Activated CD4-positive, alpha-beta T cell treated with anti-CD3 and anti-CD28 coated beads, Interleukin-2, amount 50 U/mL, for 48 hours (primary cell): ENCODE results near the gene SGIP1.
"Not testable (repeated sequence)": the region's sequence is repeated elsewhere in the genome, so short reads cannot be mapped to it uniquely, and the experiment has no call there.

Experiments
- DNase-seq, 2 experiments: peaks; one replicate each; pipeline ENCODE4 v3.0.0-alpha.2; 2020

The SGIP1 gene

GRCh38 chr1:66556161-66556611 lies 22.2 kb downstream of the SGIP1 start:
- DNase-seq, result no peak

GRCh38 chr1:66557157-66557556 lies 23.2 kb downstream of the SGIP1 start:
- no peak for DNase-seq

- DNase-seq, result no peak
These were observed 25.6 kb downstream of the SGIP1 start for GRCh38 chr1:66559517-66559916.

GRCh38 chr1:66562561-66562960 lies 28.6 kb downstream of the SGIP1 start:
- no peak for DNase-seq

- no peak for DNase-seq
These were observed 29.3 kb downstream of the SGIP1 start for GRCh38 chr1:66563094-66563800.

- DNase-seq, result no peak
These were observed 30.1 kb downstream of the SGIP1 start for GRCh38 chr1:66563941-66564630.

DNA sequence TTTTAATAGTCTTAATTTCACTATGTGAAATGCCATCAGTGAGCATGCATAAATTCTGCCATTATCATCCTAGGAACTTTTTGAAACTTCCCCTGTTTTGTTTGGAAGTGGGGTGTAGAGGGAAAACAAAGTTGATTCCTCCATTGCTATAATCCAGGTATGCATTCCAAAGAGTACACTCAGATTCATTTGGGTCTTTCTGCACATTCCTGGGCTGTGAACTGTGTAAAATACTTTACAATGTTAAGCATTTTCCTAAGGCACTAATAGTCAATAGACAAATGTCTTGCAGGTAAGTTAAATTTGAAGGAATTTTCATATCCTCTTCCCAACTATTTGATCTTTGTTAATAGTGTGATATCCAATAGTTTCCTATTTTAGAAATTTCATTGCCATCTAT lies 36.2 kb downstream of the SGIP1 start:
- DNase-seq, result no peak

GRCh38 chr1:66571789-66572188 lies 37.8 kb downstream of the SGIP1 start:
- DNase-seq, result no peak

GRCh38 chr1:66575739-66576138 lies 41.8 kb downstream of the SGIP1 start:
- DNase-seq, result no peak

DNA sequence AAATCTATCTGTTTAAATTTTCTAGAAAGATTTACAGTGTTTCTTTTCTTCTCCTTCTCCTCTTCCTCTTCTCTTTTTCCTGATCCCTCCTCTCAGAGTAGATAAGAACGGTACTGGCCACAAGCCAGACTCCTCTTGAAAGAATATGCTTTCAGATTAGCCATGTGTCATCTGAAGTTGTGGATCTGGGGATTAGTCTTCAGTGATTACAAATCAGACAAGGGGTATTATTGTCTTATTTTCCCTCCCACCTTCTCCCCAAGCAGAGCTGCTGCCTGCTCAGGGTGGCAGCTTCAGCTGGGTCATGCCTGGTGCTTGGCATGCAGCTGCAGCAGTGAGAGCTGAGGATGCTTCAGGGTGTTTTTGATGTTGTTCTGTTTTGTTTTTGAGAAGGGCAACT lies 42.7 kb downstream of the SGIP1 start:
- no peak for DNase-seq

DNA sequence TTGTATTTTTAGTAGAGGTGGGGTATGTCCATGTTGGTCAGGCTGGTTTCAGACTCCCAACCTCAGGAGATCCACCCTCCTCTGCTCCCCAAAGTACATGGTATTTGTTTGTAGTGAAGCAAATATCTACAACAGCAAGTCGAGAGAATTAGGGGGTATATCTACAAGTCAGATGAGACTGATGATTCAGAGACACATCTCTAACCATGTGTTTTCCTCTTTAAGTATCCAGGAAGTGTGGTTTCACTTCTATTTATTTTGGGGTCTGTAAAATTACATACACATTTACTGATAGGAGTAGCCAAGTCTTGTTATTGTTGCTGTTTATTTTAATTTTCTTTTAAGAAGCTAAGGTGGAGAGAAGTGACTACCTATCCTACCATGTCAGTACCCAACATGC lies 44.9 kb downstream of the SGIP1 start:
- DNase-seq, result no peak

- DNase-seq, result no peak
These were observed 46.1 kb downstream of the SGIP1 start for GRCh38 chr1:66580081-66580480.

DNA sequence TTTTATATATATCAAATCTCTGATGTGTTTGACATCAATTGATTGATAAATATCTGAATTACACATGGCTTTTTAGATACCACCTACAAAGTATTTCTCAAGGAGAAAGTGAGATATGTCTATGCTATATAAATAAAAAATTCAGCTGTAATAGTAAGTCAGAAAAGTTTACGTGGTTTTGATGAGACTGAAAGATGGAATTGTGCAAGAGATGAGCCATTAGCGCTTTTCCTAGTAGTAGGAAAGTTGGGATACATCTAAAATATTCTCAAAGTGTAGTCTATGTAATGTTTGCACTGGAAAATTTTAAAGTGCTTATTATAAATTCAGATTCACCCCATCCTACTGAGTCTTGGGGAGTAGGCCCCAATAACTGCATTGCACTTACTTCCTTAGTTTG lies 49.1 kb downstream of the SGIP1 start:
- no peak for DNase-seq

GRCh38 chr1:66585002-66585401 lies 51.0 kb downstream of the SGIP1 start:
- no peak for DNase-seq

GRCh38 chr1:66589326-66589725 lies 55.4 kb downstream of the SGIP1 start:
- DNase-seq, result no peak

- DNase-seq, result not testable (repeated sequence)
These were observed 58.2 kb downstream of the SGIP1 start for GRCh38 chr1:66592106-66592507.

- DNase-seq, result no peak
These were observed 62.2 kb downstream of the SGIP1 start for GRCh38 chr1:66596191-66596590.

DNA sequence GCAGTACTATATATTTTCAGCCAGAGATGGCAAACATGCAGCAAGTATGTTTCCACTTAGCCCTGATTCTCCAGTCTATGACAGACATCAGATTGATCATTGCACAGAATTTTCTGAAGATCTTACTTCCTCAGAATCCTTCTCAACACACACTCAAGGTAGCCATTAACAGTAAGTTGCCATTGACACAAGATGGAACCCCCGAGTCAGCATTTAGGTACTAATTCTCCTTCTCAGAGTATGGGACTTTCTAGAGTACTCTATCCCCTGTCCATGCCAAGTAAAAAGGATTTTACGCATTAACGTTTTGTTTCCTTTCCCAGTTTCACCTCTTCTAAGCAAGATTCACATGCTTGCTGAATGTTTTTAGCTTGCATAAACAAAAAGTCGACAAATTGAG lies 63.5 kb downstream of the SGIP1 start:
- no peak for DNase-seq

- DNase-seq, result no peak
These were observed 64.7 kb downstream of the SGIP1 start for GRCh38 chr1:66598670-66599069.

- no peak for DNase-seq
These were observed 65.4 kb downstream of the SGIP1 start for GRCh38 chr1:66599346-66599745.

GRCh38 chr1:66599899-66600737 lies 66.2 kb downstream of the SGIP1 start:
- DNase-seq, result no peak

GRCh38 chr1:66605419-66605997 lies 71.6 kb downstream of the SGIP1 start:
- DNase-seq, result no peak

DNA sequence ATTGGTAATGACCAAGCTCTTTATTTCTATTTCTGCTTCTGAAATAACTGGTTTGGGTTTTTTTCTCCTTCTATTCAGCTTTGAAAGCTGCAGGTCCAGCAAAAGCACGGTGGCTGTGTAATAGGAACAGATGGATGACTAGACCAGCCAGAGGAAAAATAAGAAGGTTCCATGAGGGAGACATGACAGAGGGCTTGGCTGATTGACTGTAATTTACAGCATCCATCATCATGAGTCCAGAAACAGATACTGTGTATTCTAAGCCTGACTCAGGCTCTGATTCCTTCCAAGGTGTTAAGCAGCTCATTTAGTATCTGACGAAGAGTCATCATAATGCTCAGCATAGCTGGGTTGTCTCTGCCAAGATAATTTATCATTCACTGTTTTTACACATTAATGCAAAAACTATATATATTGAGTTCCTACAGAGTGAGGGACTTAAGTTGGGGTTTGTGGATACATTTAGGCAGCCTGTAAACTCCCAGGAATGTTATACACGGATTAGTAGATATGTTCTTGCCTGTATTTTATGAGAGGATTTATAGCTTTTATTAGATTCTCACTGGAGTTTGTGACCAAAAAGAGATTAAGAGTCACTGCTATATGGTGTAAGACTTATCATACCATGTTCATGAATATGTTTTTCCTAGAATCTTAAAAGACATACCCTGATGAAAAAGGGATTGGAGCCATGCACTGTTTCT lies 72.6 kb downstream of the SGIP1 start:
- DNase-seq, result no peak
